ENCODE measurements around the gene DNAJC7. TPM values are rescaled to one million over a fixed set of nuclear protein-coding genes. Genes with fewer than 3 reads are reported as not detected.

DNAJC7 gene, protein sequence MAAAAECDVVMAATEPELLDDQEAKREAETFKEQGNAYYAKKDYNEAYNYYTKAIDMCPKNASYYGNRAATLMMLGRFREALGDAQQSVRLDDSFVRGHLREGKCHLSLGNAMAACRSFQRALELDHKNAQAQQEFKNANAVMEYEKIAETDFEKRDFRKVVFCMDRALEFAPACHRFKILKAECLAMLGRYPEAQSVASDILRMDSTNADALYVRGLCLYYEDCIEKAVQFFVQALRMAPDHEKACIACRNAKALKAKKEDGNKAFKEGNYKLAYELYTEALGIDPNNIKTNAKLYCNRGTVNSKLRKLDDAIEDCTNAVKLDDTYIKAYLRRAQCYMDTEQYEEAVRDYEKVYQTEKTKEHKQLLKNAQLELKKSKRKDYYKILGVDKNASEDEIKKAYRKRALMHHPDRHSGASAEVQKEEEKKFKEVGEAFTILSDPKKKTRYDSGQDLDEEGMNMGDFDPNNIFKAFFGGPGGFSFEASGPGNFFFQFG
- total RNA-seq = 65.2 and 68.0 TPM in 2 replicates

DNA sequence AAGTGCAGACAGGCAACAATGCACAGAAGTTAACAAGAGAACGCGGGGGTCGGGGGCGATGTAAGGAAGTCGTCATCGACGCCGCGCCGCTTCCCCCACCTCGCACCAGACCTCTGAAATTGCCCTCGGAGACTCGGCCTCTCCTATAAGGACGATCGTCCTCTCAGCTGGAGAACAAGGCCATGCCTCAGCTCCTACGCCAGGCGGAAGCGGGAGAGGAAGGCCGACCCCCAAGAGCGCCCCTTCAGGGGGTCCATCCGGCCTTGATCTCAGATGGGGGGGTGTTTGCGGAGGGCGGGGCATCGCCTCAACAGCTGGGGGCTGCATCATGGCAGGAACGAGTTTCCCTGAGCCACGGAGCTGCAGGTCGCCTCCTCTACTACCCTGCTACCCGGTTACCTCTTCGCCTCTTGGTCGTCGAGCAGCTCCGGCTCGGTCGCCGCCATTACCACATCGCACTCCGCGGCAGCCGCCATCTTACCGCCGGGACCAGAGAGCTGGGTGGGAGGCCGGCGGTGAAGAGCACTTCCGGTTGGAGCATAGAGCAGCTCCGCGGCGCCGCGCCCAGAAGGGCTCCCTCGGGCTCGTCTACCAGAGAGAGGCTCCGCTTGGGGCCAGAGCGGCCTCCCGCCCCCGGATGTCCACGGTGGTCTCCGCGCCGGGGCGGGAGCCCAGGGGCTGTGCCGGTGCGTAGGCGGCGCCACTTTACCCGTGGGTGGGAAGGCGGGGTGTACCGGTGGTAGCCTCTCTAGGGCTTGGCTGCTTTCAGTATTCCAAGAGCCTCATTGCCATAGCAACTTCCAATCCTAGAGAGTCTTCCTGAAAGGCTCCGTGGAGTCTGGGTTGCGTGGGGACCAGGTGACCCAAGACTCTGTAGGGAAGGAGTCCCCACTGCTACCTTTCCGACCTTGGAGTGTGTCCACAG is at the start of gene DNAJC7:
Gene DNAJC7 (minus strand): TSS at position 499 of the 925 bp plus-strand sequence. CDS start 23 bp downstream, at position 476.

DNA sequence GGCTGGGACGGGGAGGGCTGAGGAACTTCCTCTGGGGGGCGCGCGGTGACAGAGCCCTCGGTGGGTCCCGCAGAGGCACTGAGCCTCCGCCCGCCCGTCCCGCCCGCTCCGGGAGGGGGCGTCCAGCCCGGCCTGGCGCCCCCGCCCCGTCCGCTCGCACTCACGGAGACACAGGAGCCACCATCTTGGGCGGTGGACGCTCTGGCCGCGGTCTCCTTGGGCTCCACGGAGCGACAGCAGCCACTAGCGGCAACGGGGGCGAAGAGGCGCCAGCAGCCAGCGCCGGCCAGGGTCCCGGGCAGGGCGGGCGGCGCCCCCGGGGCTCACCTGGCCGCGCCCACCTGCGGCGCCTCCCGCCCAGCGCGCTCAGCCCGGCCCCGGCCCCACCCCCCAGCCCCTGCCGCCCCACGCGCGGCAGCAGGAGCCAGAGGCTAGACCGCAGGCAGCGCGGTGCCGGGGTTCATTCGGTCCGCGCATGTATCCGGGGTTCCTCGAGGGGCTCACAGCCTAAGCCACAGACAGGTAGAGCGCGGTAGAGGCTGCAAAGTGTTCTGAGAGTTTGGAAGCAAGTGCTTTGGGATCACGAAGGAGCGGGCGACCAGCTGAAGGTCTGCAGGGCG is 33.3 kb upstream of the DNAJC7 start, which contains the start of gene C17orf113:
Gene C17orf113 (minus strand): TSS at position 209 of the 620 bp plus-strand sequence. CDS start 7,225 bp downstream, outside the sequence.

DNA sequence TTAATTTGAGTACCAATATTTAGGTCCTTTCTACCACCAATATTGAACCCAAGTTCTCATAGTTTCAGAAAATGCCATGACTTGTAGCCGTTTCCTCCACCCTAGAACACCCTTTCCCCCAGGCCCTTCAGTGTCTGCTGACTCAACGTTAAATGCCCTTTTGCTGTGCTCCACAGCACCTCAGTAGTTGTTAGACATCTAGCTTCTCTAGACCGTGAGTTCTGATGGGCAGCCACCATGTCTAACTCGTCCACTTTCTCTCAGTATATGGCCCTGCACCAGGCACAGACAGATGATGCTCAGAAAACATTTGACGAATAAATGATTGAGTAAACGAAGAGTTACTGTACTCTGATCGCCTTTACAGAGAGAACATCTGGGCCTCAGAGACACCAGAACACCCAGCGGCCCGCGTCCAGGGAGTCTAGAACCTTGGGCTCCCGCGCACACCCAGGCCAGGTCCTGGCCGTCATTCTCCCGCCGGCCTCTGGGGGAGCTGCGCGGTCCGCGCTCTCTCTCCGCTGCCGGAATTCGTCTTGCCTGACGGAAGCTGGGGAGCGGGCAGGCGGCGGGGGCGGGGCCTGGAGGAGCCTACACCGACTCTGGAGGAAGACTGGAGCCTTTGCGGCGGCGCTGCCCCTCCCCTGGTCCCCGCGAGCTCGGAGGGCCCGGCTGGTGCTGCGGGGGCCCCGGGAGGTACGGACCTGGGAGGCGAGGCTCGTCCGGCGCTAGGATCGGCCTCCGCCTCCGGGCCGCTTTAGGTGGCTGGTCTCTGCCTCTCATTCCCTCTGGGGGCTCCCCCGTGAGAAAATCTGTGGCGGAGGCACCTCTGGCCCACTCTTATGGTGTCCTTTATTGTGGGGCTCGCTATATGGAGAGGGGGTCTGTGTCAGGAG is 2.5 kb upstream of the DNAJC7 start, which contains the start of gene NKIRAS2:
Gene NKIRAS2 (plus strand): TSS at position 582 of the 896 bp plus-strand sequence. CDS start 1,488 bp downstream, outside the sequence.

DNA sequence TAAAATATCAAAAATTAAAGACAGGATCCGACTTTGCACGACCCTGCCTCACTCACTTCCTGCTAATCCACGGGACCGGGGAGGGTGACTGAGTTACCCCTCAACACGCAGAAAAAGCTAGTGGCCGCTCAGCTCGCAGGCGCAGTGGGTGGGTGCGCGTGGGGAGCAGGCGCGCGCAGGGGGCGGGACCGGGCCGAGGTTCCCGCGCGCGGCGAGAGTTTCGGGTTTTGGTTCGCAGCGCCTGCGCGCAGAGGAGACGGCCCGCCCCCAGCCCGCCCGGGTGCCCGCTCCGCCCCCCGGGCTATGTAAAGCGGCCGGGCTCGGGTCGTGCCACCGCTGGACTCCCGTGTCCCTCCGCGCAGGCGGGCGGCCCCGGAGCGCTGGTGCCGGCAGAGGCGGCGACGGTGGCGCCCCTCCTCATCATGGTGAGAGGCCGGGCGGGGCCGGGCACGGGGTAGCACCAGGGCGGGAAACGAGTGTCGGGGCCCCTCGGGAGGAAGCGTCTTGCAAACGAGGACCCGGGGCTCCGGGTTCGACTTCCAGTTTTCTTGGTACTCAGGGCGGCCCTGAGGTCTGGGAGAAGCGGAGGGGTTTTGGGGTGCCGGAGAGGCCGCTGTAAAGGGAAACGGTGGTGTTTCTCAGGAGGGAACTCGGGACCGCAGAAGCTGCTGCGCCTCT is 50.6 kb downstream of the DNAJC7 start, which contains the start of gene CNP:
Gene CNP (plus strand): TSS at position 333 of the 678 bp plus-strand sequence. CDS start 90 bp downstream, at position 423.

DNA sequence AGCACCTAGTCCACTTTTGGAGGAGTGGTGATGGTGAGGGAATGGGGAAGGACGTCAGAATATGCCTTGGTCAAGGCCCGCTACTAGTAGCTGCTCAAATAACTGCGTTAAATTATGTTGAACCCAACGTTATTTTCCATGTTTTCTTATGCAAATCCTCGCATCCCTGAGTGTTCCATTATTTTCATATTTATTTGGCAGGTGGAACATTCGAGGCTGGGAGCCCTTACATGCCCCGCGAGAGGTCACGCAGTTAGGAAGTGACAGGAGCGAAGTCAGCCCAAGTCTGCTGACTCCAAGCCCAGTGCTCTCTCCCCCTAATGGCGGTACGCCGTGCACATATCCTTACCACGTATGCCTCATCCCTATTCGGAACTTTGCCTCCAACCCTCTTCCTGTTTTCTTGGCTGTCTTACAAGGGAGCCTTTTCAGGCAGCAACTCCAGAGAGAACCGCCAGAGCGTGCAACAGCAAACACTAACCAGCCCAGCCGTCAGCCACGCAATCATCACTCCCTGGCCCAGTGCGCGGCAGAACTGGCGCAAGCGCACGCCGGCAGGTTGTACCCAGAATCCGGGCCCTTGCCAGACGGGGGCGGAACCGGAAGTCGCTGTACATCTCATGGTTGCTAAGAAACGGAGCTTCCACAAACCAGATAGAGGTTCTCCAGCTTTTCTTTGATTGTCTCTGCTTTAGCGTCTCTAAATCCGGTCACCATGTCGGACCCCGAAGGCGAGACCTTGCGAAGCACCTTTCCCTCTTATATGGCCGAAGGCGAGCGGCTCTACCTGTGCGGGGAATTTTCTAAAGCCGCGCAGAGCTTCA is 87.0 kb downstream of the DNAJC7 start, which contains the start of gene ODAD4:
Gene ODAD4 (plus strand): TSS at position 609 of the 824 bp plus-strand sequence. CDS start 107 bp downstream, at position 716.

Other genes starting within 250 kb of the DNAJC7 start
- gene JUP, start 230.7 kb downstream of the DNAJC7 start, total RNA-seq = 169 and 195 TPM in 2 replicates
- gene P3H4, start 205.5 kb downstream of the DNAJC7 start, total RNA-seq = 28.8 and 30.7 TPM in 2 replicates
- gene FKBP10, start 204.4 kb downstream of the DNAJC7 start, total RNA-seq = 83.2 and 91.1 TPM in 2 replicates
- gene NT5C3B, start 181.2 kb downstream of the DNAJC7 start, total RNA-seq = 52.2 and 58.0 TPM in 2 replicates
- gene KLHL10, start 179.6 kb downstream of the DNAJC7 start, total RNA-seq = not detected in 2 replicates
- 13.9 and 16.4 TPM in 2 replicates for gene KLHL11, start 152.0 kb downstream of the DNAJC7 start, total RNA-seq
- gene ACLY, start 98.5 kb downstream of the DNAJC7 start, total RNA-seq = 254 and 389 TPM in 2 replicates
- gene ODAD4, start 86.8 kb downstream of the DNAJC7 start, total RNA-seq = not detected in 2 replicates
- 81.4 and 83.9 TPM in 2 replicates for gene CNP, start 50.6 kb downstream of the DNAJC7 start, total RNA-seq
- 56.2 and 69.4 TPM in 2 replicates for gene NKIRAS2, start 2.7 kb upstream of the DNAJC7 start, total RNA-seq
- gene C17orf113, start 33.2 kb upstream of the DNAJC7 start, total RNA-seq = 0.07 and 0.20 TPM in 2 replicates
- gene ZNF385C, start 81.0 kb upstream of the DNAJC7 start, total RNA-seq = not detected in 2 replicates
- 15.4 and 17.7 TPM in 2 replicates for gene DHX58, start 95.3 kb upstream of the DNAJC7 start, total RNA-seq
- gene KAT2A, start 103.9 kb upstream of the DNAJC7 start, total RNA-seq = 11.3 and 14.1 TPM in 2 replicates
- gene HSPB9, start 105.4 kb upstream of the DNAJC7 start, total RNA-seq = not detected in 2 replicates
- 187 and 191 TPM in 2 replicates for gene RAB5C, start 137.6 kb upstream of the DNAJC7 start, total RNA-seq
- gene KCNH4, start 163.7 kb upstream of the DNAJC7 start, total RNA-seq = 0.07 and 0.15 TPM in 2 replicates
- not detected in 2 replicates for gene HCRT, start 168.0 kb upstream of the DNAJC7 start, total RNA-seq
- 10.9 and 19.9 TPM in 2 replicates for gene GHDC, start 177.1 kb upstream of the DNAJC7 start, total RNA-seq

Measured in mammary microvascular endothelial cell (primary cell).